Measurements from ENCODE around the gene PLCB4. TPM values are rescaled to one million over a fixed set of nuclear protein-coding genes. Genes with fewer than 3 reads are reported as not detected.

PLCB4 gene
- total RNA-seq, 2 experiments from 2014 or later: not detected

GRCh38 chr20:9319687-9320384 lies 250.9 kb downstream of the PLCB4 start:
- Histone ChIP-seq H3K9me3 (ENCODE audit: low read length) (no peaks in the 10 kb centered on the region), H3K4me2 (ENCODE audit: low read length) (no peak overlapping the region), H3K27ac (ENCODE audit: low read depth, low read length, poor library complexity, severe bottlenecking) (no peak overlapping the region), H3K79me2 (ENCODE audit: insufficient read depth, low read depth, low read length) (no peaks in the 10 kb centered on the region), H2AFZ (ENCODE audit: low read length) (no peak overlapping the region), H3K4me3 (ENCODE audit: low read depth, low read length, poor library complexity, severe bottlenecking) (no peak overlapping the region), H4K20me1 (ENCODE audit: insufficient read depth, low read length) (no peaks in the 10 kb centered on the region), H3K9me2 (ENCODE audit: insufficient read depth, low read length) (no peaks in the 10 kb centered on the region), H3K36me3 (ENCODE audit: insufficient read depth, low read length) (no peaks in the 10 kb centered on the region), H3K4me1 (ENCODE audit: insufficient read depth, low read length, poor library complexity, severe bottlenecking) (no peaks in the 10 kb centered on the region)
- no TSS peak for BruUV-seq (replicated peaks)
- no peak for DNase-seq (ENCODE audit: low spot score)
- CTCF ChIA-PET (ENCODE audit: unreplicated experiment): no interaction called here
- POLR2A ChIA-PET: no interaction called here
- intact Hi-C loops (cut with micrococcal nuclease; ENCODE audit: unreplicated experiment): no loop called here
- no peak for TF ChIP-seq CTCF (conservative IDR thresholded peaks at IDR 0.05; ENCODE audit: low read length)
- no peak for TF ChIP-seq EZH2phosphoT487 (IDR thresholded peaks at IDR 0.05; ENCODE audit: borderline replicate concordance, low read depth, low read length)

GRCh38 chr20:9321007-9321406 lies 252.1 kb downstream of the PLCB4 start:
- no peaks in the 10 kb centered on the region for H3K9me3 ChIP-seq (ENCODE audit: low read length)
- no peaks in the 10 kb centered on the region for H4K20me1 ChIP-seq (ENCODE audit: insufficient read depth, low read length)
- POLR2A ChIA-PET: interaction anchor here (0.8 kb wide), 1 partner anchor 8 kb away, joined by 3 read pairs; no protein-coding TSS in a partner anchor
- intact Hi-C loops (cut with micrococcal nuclease; ENCODE audit: unreplicated experiment): no loop called here
- H3K27ac ChIP-seq (ENCODE audit: low read depth, low read length, poor library complexity, severe bottlenecking): no peak overlapping the region
- no peak for DNase-seq (ENCODE audit: low spot score)
- no peaks in the 10 kb centered on the region for H3K4me1 ChIP-seq (ENCODE audit: insufficient read depth, low read length, poor library complexity, severe bottlenecking)
- CTCF ChIA-PET (ENCODE audit: unreplicated experiment): no interaction called here
- BruUV-seq (replicated peaks): no TSS peak
- no peak overlapping the region for H3K4me2 ChIP-seq (ENCODE audit: low read length)
- no peak overlapping the region for H2AFZ ChIP-seq (ENCODE audit: low read length)
- H3K4me3 ChIP-seq (ENCODE audit: low read depth, low read length, poor library complexity, severe bottlenecking): no peak overlapping the region
- TF ChIP-seq EZH2phosphoT487 (IDR thresholded peaks at IDR 0.05; ENCODE audit: borderline replicate concordance, low read depth, low read length): no peak
- no peak for TF ChIP-seq CTCF (conservative IDR thresholded peaks at IDR 0.05; ENCODE audit: low read length)
- H3K36me3 ChIP-seq (ENCODE audit: insufficient read depth, low read length): no peaks in the 10 kb centered on the region
- H3K79me2 ChIP-seq (ENCODE audit: insufficient read depth, low read depth, low read length): no peaks in the 10 kb centered on the region
- H3K9me2 ChIP-seq (ENCODE audit: insufficient read depth, low read length): no peaks in the 10 kb centered on the region

- no peaks in the 10 kb centered on the region for H3K9me2 ChIP-seq (ENCODE audit: insufficient read depth, low read length)
- TF ChIP-seq CTCF (conservative IDR thresholded peaks at IDR 0.05; ENCODE audit: low read length) (no peak), EZH2phosphoT487 (IDR thresholded peaks at IDR 0.05; ENCODE audit: borderline replicate concordance, low read depth, low read length) (no peak)
- H3K27ac ChIP-seq (ENCODE audit: low read depth, low read length, poor library complexity, severe bottlenecking): no peak overlapping the region
- BruUV-seq (replicated peaks): no TSS peak
- no peaks in the 10 kb centered on the region for H3K4me1 ChIP-seq (ENCODE audit: insufficient read depth, low read length, poor library complexity, severe bottlenecking)
- H3K79me2 ChIP-seq (ENCODE audit: insufficient read depth, low read depth, low read length): no peaks in the 10 kb centered on the region
- CTCF ChIA-PET (ENCODE audit: unreplicated experiment): no interaction called here
- no peaks in the 10 kb centered on the region for H3K36me3 ChIP-seq (ENCODE audit: insufficient read depth, low read length)
- no peaks in the 10 kb centered on the region for H4K20me1 ChIP-seq (ENCODE audit: insufficient read depth, low read length)
- no peak overlapping the region for H3K4me3 ChIP-seq (ENCODE audit: low read depth, low read length, poor library complexity, severe bottlenecking)
- no peaks in the 10 kb centered on the region for H3K9me3 ChIP-seq (ENCODE audit: low read length)
- POLR2A ChIA-PET: no interaction called here
- H3K4me2 ChIP-seq (ENCODE audit: low read length): no peak overlapping the region
- no peak for DNase-seq (ENCODE audit: low spot score)
- no peak overlapping the region for H2AFZ ChIP-seq (ENCODE audit: low read length)
- intact Hi-C loops (cut with micrococcal nuclease; ENCODE audit: unreplicated experiment): no loop called here
Observed at GRCh38 chr20:9322661-9323060, 253.8 kb downstream of the PLCB4 start.

Data from OCI-LY7 (cell line).